ENCODE data around the gene UNC13C.

Gene UNC13C

GRCh38 chr15:54119051-54119450, 140.8 kb downstream of the UNC13C start:
- DNase-seq (ENCODE audit: low spot score) = no peak

GRCh38 chr15:54120949-54121463, 142.8 kb downstream of the UNC13C start:
- DNase-seq (ENCODE audit: low spot score) = no peak

GRCh38 chr15:54127574-54127973, 149.3 kb downstream of the UNC13C start:
- DNase-seq (ENCODE audit: low spot score) = no peak

GRCh38 chr15:54131410-54131809, 153.2 kb downstream of the UNC13C start:
- DNase-seq (ENCODE audit: low spot score) = no peak

GRCh38 chr15:54149115-54149531, 170.9 kb downstream of the UNC13C start:
- no peak for DNase-seq (ENCODE audit: low spot score)

- no peak for DNase-seq (ENCODE audit: low spot score)
Measured at GRCh38 chr15:54150255-54150654, 172.0 kb downstream of the UNC13C start.

- DNase-seq (ENCODE audit: low spot score) = no peak
Measured at GRCh38 chr15:54159012-54159411, 180.8 kb downstream of the UNC13C start.

- DNase-seq (ENCODE audit: low spot score) = no peak
Measured at GRCh38 chr15:54187325-54187724, 209.1 kb downstream of the UNC13C start.

GRCh38 chr15:54197995-54198394, 219.8 kb downstream of the UNC13C start:
- DNase-seq (ENCODE audit: low spot score) = no peak

GRCh38 chr15:54206586-54207321, 228.5 kb downstream of the UNC13C start:
- no peak for DNase-seq (ENCODE audit: low spot score)

GRCh38 chr15:54208786-54209185, 230.5 kb downstream of the UNC13C start:
- DNase-seq (ENCODE audit: low spot score) = no peak

GRCh38 chr15:54212635-54213034, 234.4 kb downstream of the UNC13C start:
- DNase-seq (ENCODE audit: low spot score) = no peak

- no peak for DNase-seq (ENCODE audit: low spot score)
Measured at GRCh38 chr15:54226455-54226854, 248.2 kb downstream of the UNC13C start.

- DNase-seq (ENCODE audit: low spot score) = no peak
Measured at GRCh38 chr15:54227569-54227968, 249.3 kb downstream of the UNC13C start.

GRCh38 chr15:54250326-54250725, 272.1 kb downstream of the UNC13C start:
- no peak for DNase-seq (ENCODE audit: low spot score)

- no peak for DNase-seq (ENCODE audit: low spot score)
Measured at GRCh38 chr15:54256190-54256589, 277.9 kb downstream of the UNC13C start.

GRCh38 chr15:54273928-54274327, 295.7 kb downstream of the UNC13C start:
- DNase-seq (ENCODE audit: low spot score) = no peak

GRCh38 chr15:54277834-54278233, 299.6 kb downstream of the UNC13C start:
- no peak for DNase-seq (ENCODE audit: low spot score)

- no peak for DNase-seq (ENCODE audit: low spot score)
Measured at GRCh38 chr15:54280726-54281125, 302.5 kb downstream of the UNC13C start.

GRCh38 chr15:54282228-54282836, 304.1 kb downstream of the UNC13C start:
- DNase-seq (ENCODE audit: low spot score) = no peak

- no peak for DNase-seq (ENCODE audit: low spot score)
Measured at GRCh38 chr15:54288049-54288448, 309.8 kb downstream of the UNC13C start.

GRCh38 chr15:54289590-54290136, 311.4 kb downstream of the UNC13C start:
- DNase-seq (ENCODE audit: low spot score) = no peak

- DNase-seq (ENCODE audit: low spot score) = no peak
Measured at GRCh38 chr15:54298396-54298795, 320.2 kb downstream of the UNC13C start.
